Thyroid gland (tissue), 4 donors: ENCODE measurements around the gene EIF2S2.

ENCODE experiments used
- POLR2A ChIP-seq, 2 donors: fragments of 450-650 bp; IDR thresholded peaks; one replicate each; pipeline ENCODE4 v1.6.1; 2017; ENCODE audit warnings: antibody characterized with exemption in 2 of 2, mild to moderate bottlenecking in 2 of 2, moderate library complexity in 1 of 2
- TF ChIP-seq, protein P1 (sequence below), 6 experiments: fragments of 200-600 bp in 3 of 6; fragments of 450-650 bp in 3 of 6; sonication (generic) in 3 of 6; IDR thresholded peaks; one replicate each; pipeline ENCODE4 v1.5.1; 2016 to 2019; ENCODE audit warnings: antibody characterized with exemption in 6 of 6, mild to moderate bottlenecking in 2 of 6, inconsistent platforms in 1 of 6, moderate library complexity in 1 of 6

DNA sequence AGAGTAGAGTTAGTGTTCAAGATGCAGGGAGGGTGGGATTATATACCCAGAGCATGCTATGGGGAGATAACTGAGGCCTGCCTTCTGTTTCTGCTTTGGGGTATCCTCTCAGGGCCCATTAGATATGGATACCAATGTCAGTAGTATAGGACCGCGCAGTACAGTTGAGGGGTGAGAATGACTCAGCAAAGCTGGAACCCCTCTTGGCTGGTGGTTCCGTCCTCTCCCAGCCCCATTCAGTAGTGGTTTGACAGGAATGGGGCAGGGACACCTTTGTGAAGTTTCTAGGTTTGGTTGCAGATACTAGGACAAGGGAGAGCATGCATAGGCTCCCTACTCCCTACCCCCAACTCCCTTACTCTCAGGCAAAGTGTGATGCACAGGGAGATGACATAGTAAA lies 47.8 kb downstream of the EIF2S2 start:
- no peak for TF ChIP-seq POLR2A (IDR thresholded peaks at IDR 0.05)
- TF ChIP-seq, protein P1, sequence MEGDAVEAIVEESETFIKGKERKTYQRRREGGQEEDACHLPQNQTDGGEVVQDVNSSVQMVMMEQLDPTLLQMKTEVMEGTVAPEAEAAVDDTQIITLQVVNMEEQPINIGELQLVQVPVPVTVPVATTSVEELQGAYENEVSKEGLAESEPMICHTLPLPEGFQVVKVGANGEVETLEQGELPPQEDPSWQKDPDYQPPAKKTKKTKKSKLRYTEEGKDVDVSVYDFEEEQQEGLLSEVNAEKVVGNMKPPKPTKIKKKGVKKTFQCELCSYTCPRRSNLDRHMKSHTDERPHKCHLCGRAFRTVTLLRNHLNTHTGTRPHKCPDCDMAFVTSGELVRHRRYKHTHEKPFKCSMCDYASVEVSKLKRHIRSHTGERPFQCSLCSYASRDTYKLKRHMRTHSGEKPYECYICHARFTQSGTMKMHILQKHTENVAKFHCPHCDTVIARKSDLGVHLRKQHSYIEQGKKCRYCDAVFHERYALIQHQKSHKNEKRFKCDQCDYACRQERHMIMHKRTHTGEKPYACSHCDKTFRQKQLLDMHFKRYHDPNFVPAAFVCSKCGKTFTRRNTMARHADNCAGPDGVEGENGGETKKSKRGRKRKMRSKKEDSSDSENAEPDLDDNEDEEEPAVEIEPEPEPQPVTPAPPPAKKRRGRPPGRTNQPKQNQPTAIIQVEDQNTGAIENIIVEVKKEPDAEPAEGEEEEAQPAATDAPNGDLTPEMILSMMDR (IDR thresholded peaks at IDR 0.05): no peak
